Thymus (tissue), 11 donors: ENCODE measurements around the gene CHI3L1. TPM values are rescaled to one million over a fixed set of nuclear protein-coding genes. Genes with fewer than 3 reads are reported as not detected.

Experiments
- DNase-seq, 9 donors: peaks; one replicate each; pipeline ENCODE4 v3.0.0-alpha.2; 2013; ENCODE audit warnings: low spot score in 9 of 9, low read depth in 6 of 9, missing footprints in 1 of 9
- H3K27ac ChIP-seq, 2 donors: one replicate each; pipeline ENCODE4 v1.5.1; 2013; ENCODE audit warnings: control low read depth in 1 of 2, low read depth in 1 of 2, low read length in 1 of 2, mild to moderate bottlenecking in 1 of 2, moderate library complexity in 1 of 2
- H3K27me3 ChIP-seq, 2 donors: one replicate each; pipeline ENCODE4 v1.5.1; 2013; ENCODE audit warnings: low read length in 1 of 2; ENCODE audit not compliant: control insufficient read depth in 2 of 2, insufficient read depth in 1 of 2
- H3K36me3 ChIP-seq, 2 donors: one replicate each; pipeline ENCODE4 v1.5.1; 2013; ENCODE audit warnings: low read length in 1 of 2, mild to moderate bottlenecking in 1 of 2, moderate library complexity in 1 of 2; ENCODE audit not compliant: control insufficient read depth in 2 of 2, insufficient read depth in 2 of 2
- H3K4me1 ChIP-seq, 2 donors: one replicate each; pipeline ENCODE4 v1.5.1; 2013; ENCODE audit warnings: low read length in 2 of 2; ENCODE audit not compliant: control insufficient read depth in 2 of 2, insufficient read depth in 2 of 2
- H3K4me3 ChIP-seq, 2 donors: one replicate each; pipeline ENCODE4 v1.5.1; 2013; ENCODE audit warnings: low read length in 2 of 2, control low read depth in 1 of 2, mild to moderate bottlenecking in 1 of 2
- H3K9me3 ChIP-seq, 2 donors: one replicate each; pipeline ENCODE4 v1.5.1; 2013; ENCODE audit warnings: low read length in 1 of 2, mild to moderate bottlenecking in 1 of 2; ENCODE audit not compliant: control insufficient read depth in 2 of 2, insufficient read depth in 1 of 2
- WGBS: extraction: QIAGEN DNeasy Blood & Tissue Kit; methylation state at CpG from one replicate; pipeline ENCODE4 v1.1.7; 2013; 5-methylcytosine and 5-hydroxymethylcytosine counted together
- polyA plus RNA-seq: library from polyadenylated mRNA; stranded (reverse); fragments of 200-250 nt; gene quantifications from one replicate; pipeline ENCODE4 v1.2.3, GENCODE V29; 2013
- total RNA-seq: library from RNA; stranded (reverse); fragments of 120-200 nt; gene quantifications from one replicate; pipeline ENCODE4 v1.2.4, GENCODE V29; 2013
- donor health status: healthy.

CHI3L1 gene
- total and polyA plus RNA-seq, 2 donors: 7.4 to 26.8 TPM

- Histone ChIP-seq H3K9me3 (no peaks in the 10 kb centered on the region), H3K27me3 (peaks cover 0 to 13% of the 10 kb centered on the region in 2 donors), H3K4me1 (no peaks in the 10 kb centered on the region), H3K4me3 (no peak overlapping the region), H3K36me3 (no peaks in the 10 kb centered on the region), H3K27ac (no peak overlapping the region)
- DNase-seq: no peak
- 94% methylated on average over 11 of the region's 11 CpGs for WGBS
These were observed 24.8 kb downstream of the CHI3L1 start for GRCh38 chr1:203161703-203162102.

GRCh38 chr1:203161175-203161574 lies 25.3 kb downstream of the CHI3L1 start:
- Histone ChIP-seq H3K27me3 (peaks cover 0 to 13% of the 10 kb centered on the region in 2 donors), H3K9me3 (no peaks in the 10 kb centered on the region), H3K4me3 (no peak overlapping the region), H3K4me1 (no peaks in the 10 kb centered on the region), H3K36me3 (no peaks in the 10 kb centered on the region), H3K27ac (no peak overlapping the region)
- 90% methylated on average over 6 of the region's 6 CpGs for WGBS
- DNase-seq: no peak

GRCh38 chr1:203159844-203160243 lies 26.7 kb downstream of the CHI3L1 start:
- Histone ChIP-seq H3K9me3 (no peaks in the 10 kb centered on the region), H3K27me3 (peaks cover 0 to 16% of the 10 kb centered on the region in 2 donors), H3K36me3 (no peaks in the 10 kb centered on the region), H3K4me1 (no peaks in the 10 kb centered on the region), H3K4me3 (no peak overlapping the region), H3K27ac (no peak overlapping the region)
- 90% methylated on average over 1 of the region's 1 CpG for WGBS
- DNase-seq: no peak

- H3K4me3 ChIP-seq: no peak overlapping the region
- H3K27ac ChIP-seq: no peak overlapping the region
- DNase-seq: no peak
- H3K9me3 ChIP-seq: no peaks in the 10 kb centered on the region
- peaks cover 0 to 20% of the 10 kb centered on the region in 2 donors for H3K27me3 ChIP-seq
- H3K36me3 ChIP-seq: no peaks in the 10 kb centered on the region
- 93% methylated on average over 9 of the region's 9 CpGs for WGBS
- no peaks in the 10 kb centered on the region for H3K4me1 ChIP-seq
These were observed 27.4 kb downstream of the CHI3L1 start for GRCh38 chr1:203158960-203159665.

GRCh38 chr1:203158423-203158822 lies 28.1 kb downstream of the CHI3L1 start:
- no peak overlapping the region for H3K27ac ChIP-seq
- 82% methylated on average over 1 of the region's 1 CpG for WGBS
- DNase-seq: no peak
- no peaks in the 10 kb centered on the region for H3K36me3 ChIP-seq
- H3K4me1 ChIP-seq: no peaks in the 10 kb centered on the region
- no peak overlapping the region for H3K4me3 ChIP-seq
- H3K9me3 ChIP-seq: no peaks in the 10 kb centered on the region
- H3K27me3 ChIP-seq: peaks cover 0 to 19% of the 10 kb centered on the region in 2 donors

- H3K27me3 ChIP-seq: peaks cover 0 to 15% of the 10 kb centered on the region in 2 donors
- no peak overlapping the region for H3K27ac ChIP-seq
- DNase-seq: no peak
- H3K4me1 ChIP-seq: no peaks in the 10 kb centered on the region
- no peaks in the 10 kb centered on the region for H3K36me3 ChIP-seq
- no peak overlapping the region for H3K4me3 ChIP-seq
- H3K9me3 ChIP-seq: no peaks in the 10 kb centered on the region
- 94% methylated on average over 1 of the region's 1 CpG for WGBS
These were observed 30.2 kb downstream of the CHI3L1 start for GRCh38 chr1:203156280-203156679.

- 90% methylated on average over 13 of the region's 13 CpGs for WGBS
- H3K27me3 ChIP-seq: peaks cover 0 to 25% of the 10 kb centered on the region in 2 donors
- no peak overlapping the region for H3K27ac ChIP-seq
- no peaks in the 10 kb centered on the region for H3K36me3 ChIP-seq
- DNase-seq: no peak
- H3K9me3 ChIP-seq: no peaks in the 10 kb centered on the region
- no peak overlapping the region for H3K4me3 ChIP-seq
- no peaks in the 10 kb centered on the region for H3K4me1 ChIP-seq
These were observed 32.3 kb downstream of the CHI3L1 start for GRCh38 chr1:203153989-203154821.

- peaks cover 0 to 24% of the 10 kb centered on the region in 2 donors for H3K27me3 ChIP-seq
- 94% methylated on average over 9 of the region's 9 CpGs for WGBS
- H3K27ac ChIP-seq: no peak overlapping the region
- H3K4me1 ChIP-seq: no peaks in the 10 kb centered on the region
- H3K36me3 ChIP-seq: no peaks in the 10 kb centered on the region
- no peak overlapping the region for H3K4me3 ChIP-seq
- no peaks in the 10 kb centered on the region for H3K9me3 ChIP-seq
- DNase-seq: no peak
These were observed 33.2 kb downstream of the CHI3L1 start for GRCh38 chr1:203153051-203153988.
